ENCODE results near the gene KCNAB1. TPM values are rescaled to one million over a fixed set of nuclear protein-coding genes. Genes with fewer than 3 reads are reported as not detected.

KCNAB1 gene
- polyA plus RNA-seq, 1 donor: 2.5 TPM

- no peaks in the 10 kb centered on the region for H3K4me1 ChIP-seq (ENCODE audit: control insufficient read depth, insufficient read depth, low read length)
- 83% methylated on average over 1 of the region's 2 CpGs for WGBS (ENCODE audit: insufficient coverage, low lambda C conversion rate)
- no peaks in the 10 kb centered on the region for H3K27me3 ChIP-seq (ENCODE audit: control insufficient read depth, insufficient read depth, low read length)
- H3K4me3 ChIP-seq (ENCODE audit: low read length): no peak overlapping the region
- H3K36me3 ChIP-seq (ENCODE audit: control insufficient read depth, insufficient read depth, low read length): no peaks in the 10 kb centered on the region
- no peaks in the 10 kb centered on the region for H3K9me3 ChIP-seq (ENCODE audit: control insufficient read depth, low read depth, low read length)
- no peak overlapping the region for H3K27ac ChIP-seq (ENCODE audit: low read length)
- peak in 1 of 2 donors; percentile 11 for DNase-seq
Measured at GRCh38 chr3:156576651-156577348, 456.4 kb downstream of the KCNAB1 start.

- Histone ChIP-seq H3K36me3 (ENCODE audit: control insufficient read depth, insufficient read depth, low read length) (no peaks in the 10 kb centered on the region), H3K27me3 (ENCODE audit: control insufficient read depth, insufficient read depth, low read length) (no peaks in the 10 kb centered on the region), H3K27ac (ENCODE audit: low read length) (no peak overlapping the region), H3K9me3 (ENCODE audit: control insufficient read depth, low read depth, low read length) (no peaks in the 10 kb centered on the region), H3K4me3 (ENCODE audit: low read length) (no peak overlapping the region), H3K4me1 (ENCODE audit: control insufficient read depth, insufficient read depth, low read length) (no peaks in the 10 kb centered on the region)
- no peak for DNase-seq
Measured at GRCh38 chr3:156577736-156578135, 457.4 kb downstream of the KCNAB1 start.

- Histone ChIP-seq H3K27ac (ENCODE audit: low read length) (no peak overlapping the region), H3K4me1 (ENCODE audit: control insufficient read depth, insufficient read depth, low read length) (no peaks in the 10 kb centered on the region), H3K36me3 (ENCODE audit: control insufficient read depth, insufficient read depth, low read length) (no peaks in the 10 kb centered on the region), H3K9me3 (ENCODE audit: control insufficient read depth, low read depth, low read length) (no peaks in the 10 kb centered on the region), H3K4me3 (ENCODE audit: low read length) (no peak overlapping the region), H3K27me3 (ENCODE audit: control insufficient read depth, insufficient read depth, low read length) (no peaks in the 10 kb centered on the region)
- peak in 1 of 2 donors; percentile 3 for DNase-seq
- no CpG with 5 or more reads among the region's 2 CpGs for WGBS (ENCODE audit: insufficient coverage, low lambda C conversion rate)
Measured at GRCh38 chr3:156579427-156579851, 459.1 kb downstream of the KCNAB1 start.

- DNase-seq: no peak
- WGBS (ENCODE audit: insufficient coverage, low lambda C conversion rate): no CpG with 5 or more reads among the region's 4 CpGs
- H3K9me3 ChIP-seq (ENCODE audit: control insufficient read depth, low read depth, low read length): no peaks in the 10 kb centered on the region
- no peaks in the 10 kb centered on the region for H3K36me3 ChIP-seq (ENCODE audit: control insufficient read depth, insufficient read depth, low read length)
- no peaks in the 10 kb centered on the region for H3K4me1 ChIP-seq (ENCODE audit: control insufficient read depth, insufficient read depth, low read length)
- no peaks in the 10 kb centered on the region for H3K27me3 ChIP-seq (ENCODE audit: control insufficient read depth, insufficient read depth, low read length)
- no peak overlapping the region for H3K27ac ChIP-seq (ENCODE audit: low read length)
- H3K4me3 ChIP-seq (ENCODE audit: low read length): no peak overlapping the region
Measured at GRCh38 chr3:156581033-156581432, 460.7 kb downstream of the KCNAB1 start.

- no peak overlapping the region for H3K27ac ChIP-seq (ENCODE audit: low read length)
- DNase-seq: no peak
- no peaks in the 10 kb centered on the region for H3K4me1 ChIP-seq (ENCODE audit: control insufficient read depth, insufficient read depth, low read length)
- H3K27me3 ChIP-seq (ENCODE audit: control insufficient read depth, insufficient read depth, low read length): no peaks in the 10 kb centered on the region
- no peaks in the 10 kb centered on the region for H3K9me3 ChIP-seq (ENCODE audit: control insufficient read depth, low read depth, low read length)
- H3K36me3 ChIP-seq (ENCODE audit: control insufficient read depth, insufficient read depth, low read length): no peaks in the 10 kb centered on the region
- no peak overlapping the region for H3K4me3 ChIP-seq (ENCODE audit: low read length)
Measured at GRCh38 chr3:156581954-156582353, 461.6 kb downstream of the KCNAB1 start.

- Histone ChIP-seq H3K9me3 (ENCODE audit: control insufficient read depth, low read depth, low read length) (no peaks in the 10 kb centered on the region), H3K27me3 (ENCODE audit: control insufficient read depth, insufficient read depth, low read length) (no peaks in the 10 kb centered on the region), H3K4me1 (ENCODE audit: control insufficient read depth, insufficient read depth, low read length) (peaks cover 6% of the 10 kb centered on the region), H3K4me3 (ENCODE audit: low read length) (no peak overlapping the region), H3K27ac (ENCODE audit: low read length) (no peak overlapping the region), H3K36me3 (ENCODE audit: control insufficient read depth, insufficient read depth, low read length) (no peaks in the 10 kb centered on the region)
- 100% methylated on average over 1 of the region's 4 CpGs for WGBS (ENCODE audit: insufficient coverage, low lambda C conversion rate)
- DNase-seq: no peak
Measured at GRCh38 chr3:156582532-156583183, 462.3 kb downstream of the KCNAB1 start.

GRCh38 chr3:156583469-156583868 is 463.1 kb downstream of the KCNAB1 start:
- H3K4me3 ChIP-seq (ENCODE audit: low read length): no peak overlapping the region
- H3K27me3 ChIP-seq (ENCODE audit: control insufficient read depth, insufficient read depth, low read length): no peaks in the 10 kb centered on the region
- no peak overlapping the region for H3K27ac ChIP-seq (ENCODE audit: low read length)
- DNase-seq: no peak
- peaks cover 7% of the 10 kb centered on the region for H3K4me1 ChIP-seq (ENCODE audit: control insufficient read depth, insufficient read depth, low read length)
- H3K9me3 ChIP-seq (ENCODE audit: control insufficient read depth, low read depth, low read length): no peaks in the 10 kb centered on the region
- no peaks in the 10 kb centered on the region for H3K36me3 ChIP-seq (ENCODE audit: control insufficient read depth, insufficient read depth, low read length)

GRCh38 chr3:156586905-156587759 is 466.8 kb downstream of the KCNAB1 start:
- 61% methylated on average over 4 of the region's 5 CpGs for WGBS (ENCODE audit: insufficient coverage, low lambda C conversion rate)
- no peaks in the 10 kb centered on the region for H3K9me3 ChIP-seq (ENCODE audit: control insufficient read depth, low read depth, low read length)
- H3K27ac ChIP-seq (ENCODE audit: low read length): peak overlapping the region; percentile 14
- no peaks in the 10 kb centered on the region for H3K36me3 ChIP-seq (ENCODE audit: control insufficient read depth, insufficient read depth, low read length)
- no peaks in the 10 kb centered on the region for H3K27me3 ChIP-seq (ENCODE audit: control insufficient read depth, insufficient read depth, low read length)
- peak in 1 of 2 donors; percentile 49 for DNase-seq
- H3K4me1 ChIP-seq (ENCODE audit: control insufficient read depth, insufficient read depth, low read length): peaks cover 7% of the 10 kb centered on the region
- H3K4me3 ChIP-seq (ENCODE audit: low read length): no peak overlapping the region

- Histone ChIP-seq H3K4me3 (ENCODE audit: low read length) (no peak overlapping the region), H3K27ac (ENCODE audit: low read length) (peak overlapping the region; percentile 14), H3K4me1 (ENCODE audit: control insufficient read depth, insufficient read depth, low read length) (peaks cover 7% of the 10 kb centered on the region), H3K36me3 (ENCODE audit: control insufficient read depth, insufficient read depth, low read length) (no peaks in the 10 kb centered on the region), H3K9me3 (ENCODE audit: control insufficient read depth, low read depth, low read length) (no peaks in the 10 kb centered on the region), H3K27me3 (ENCODE audit: control insufficient read depth, insufficient read depth, low read length) (no peaks in the 10 kb centered on the region)
- no CpG with 5 or more reads among the region's 1 CpG for WGBS (ENCODE audit: insufficient coverage, low lambda C conversion rate)
- no peak for DNase-seq
Measured at GRCh38 chr3:156587760-156588069, 467.3 kb downstream of the KCNAB1 start.

Data from large intestine (tissue), 3 donors.